Measurements from ENCODE around the gene LIMCH1.

Gene LIMCH1

GRCh38 chr4:41661442-41662076, 123.6 kb downstream of the LIMCH1 start:
- Histone ChIP-seq H3K27me3 (ENCODE audit: control insufficient read depth in 1 of 2, insufficient read depth in 2 of 2, low read length in 2 of 2) (no peaks in the 10 kb centered on the region), H3K4me1 (ENCODE audit: insufficient read depth, low read length) (peaks cover 8% of the 10 kb centered on the region), H3K9me3 (ENCODE audit: low read length) (no peaks in the 10 kb centered on the region), H3K27ac (ENCODE audit: low read depth, low read length) (no peak overlapping the region), H3K9ac (ENCODE audit: low read length) (no peak overlapping the region), H3K4me3 (ENCODE audit: low read depth in 1 of 2, low read length in 2 of 2) (no peak overlapping the region), H3K36me3 (ENCODE audit: insufficient read depth, low read length) (no peaks in the 10 kb centered on the region)

GRCh38 chr4:41665636-41666207, 127.8 kb downstream of the LIMCH1 start:
- no peak overlapping the region for H3K4me3 ChIP-seq (ENCODE audit: low read depth in 1 of 2, low read length in 2 of 2)
- no peaks in the 10 kb centered on the region for H3K27me3 ChIP-seq (ENCODE audit: control insufficient read depth in 1 of 2, insufficient read depth in 2 of 2, low read length in 2 of 2)
- no peaks in the 10 kb centered on the region for H3K9me3 ChIP-seq (ENCODE audit: low read length)
- no peaks in the 10 kb centered on the region for H3K4me1 ChIP-seq (ENCODE audit: insufficient read depth, low read length)
- no peak overlapping the region for H3K27ac ChIP-seq (ENCODE audit: low read depth, low read length)
- no peak overlapping the region for H3K9ac ChIP-seq (ENCODE audit: low read length)
- H3K36me3 ChIP-seq (ENCODE audit: insufficient read depth, low read length) = no peaks in the 10 kb centered on the region

- H3K4me3 ChIP-seq (ENCODE audit: low read depth in 1 of 2, low read length in 2 of 2) = no peak overlapping the region
- H3K36me3 ChIP-seq (ENCODE audit: insufficient read depth, low read length) = no peaks in the 10 kb centered on the region
- no peak overlapping the region for H3K9ac ChIP-seq (ENCODE audit: low read length)
- H3K4me1 ChIP-seq (ENCODE audit: insufficient read depth, low read length) = no peaks in the 10 kb centered on the region
- H3K27me3 ChIP-seq (ENCODE audit: control insufficient read depth in 1 of 2, insufficient read depth in 2 of 2, low read length in 2 of 2) = no peaks in the 10 kb centered on the region
- H3K27ac ChIP-seq (ENCODE audit: low read depth, low read length) = no peak overlapping the region
- no peaks in the 10 kb centered on the region for H3K9me3 ChIP-seq (ENCODE audit: low read length)
Observed at GRCh38 chr4:41668024-41668423, 130.1 kb downstream of the LIMCH1 start.

- Histone ChIP-seq H3K27ac (ENCODE audit: low read depth, low read length) (no peak overlapping the region), H3K9ac (ENCODE audit: low read length) (no peak overlapping the region), H3K36me3 (ENCODE audit: insufficient read depth, low read length) (no peaks in the 10 kb centered on the region), H3K4me1 (ENCODE audit: insufficient read depth, low read length) (no peaks in the 10 kb centered on the region), H3K27me3 (ENCODE audit: control insufficient read depth in 1 of 2, insufficient read depth in 2 of 2, low read length in 2 of 2) (no peaks in the 10 kb centered on the region), H3K4me3 (ENCODE audit: low read depth in 1 of 2, low read length in 2 of 2) (no peak overlapping the region), H3K9me3 (ENCODE audit: low read length) (no peaks in the 10 kb centered on the region)
Observed at GRCh38 chr4:41670530-41670929, 132.6 kb downstream of the LIMCH1 start.

GRCh38 chr4:41670982-41671381, 133.0 kb downstream of the LIMCH1 start:
- Histone ChIP-seq H3K36me3 (ENCODE audit: insufficient read depth, low read length) (no peaks in the 10 kb centered on the region), H3K9ac (ENCODE audit: low read length) (no peak overlapping the region), H3K4me3 (ENCODE audit: low read depth in 1 of 2, low read length in 2 of 2) (no peak overlapping the region), H3K27me3 (ENCODE audit: control insufficient read depth in 1 of 2, insufficient read depth in 2 of 2, low read length in 2 of 2) (no peaks in the 10 kb centered on the region), H3K27ac (ENCODE audit: low read depth, low read length) (no peak overlapping the region), H3K4me1 (ENCODE audit: insufficient read depth, low read length) (no peaks in the 10 kb centered on the region), H3K9me3 (ENCODE audit: low read length) (no peaks in the 10 kb centered on the region)

GRCh38 chr4:41678086-41678816, 140.3 kb downstream of the LIMCH1 start:
- Histone ChIP-seq H3K27me3 (ENCODE audit: control insufficient read depth in 1 of 2, insufficient read depth in 2 of 2, low read length in 2 of 2) (no peaks in the 10 kb centered on the region), H3K9me3 (ENCODE audit: low read length) (no peaks in the 10 kb centered on the region), H3K27ac (ENCODE audit: low read depth, low read length) (no peak overlapping the region), H3K4me3 (ENCODE audit: low read depth in 1 of 2, low read length in 2 of 2) (no peak overlapping the region), H3K9ac (ENCODE audit: low read length) (no peak overlapping the region), H3K4me1 (ENCODE audit: insufficient read depth, low read length) (no peaks in the 10 kb centered on the region), H3K36me3 (ENCODE audit: insufficient read depth, low read length) (peaks cover 11% of the 10 kb centered on the region)

- H3K27me3 ChIP-seq (ENCODE audit: control insufficient read depth in 1 of 2, insufficient read depth in 2 of 2, low read length in 2 of 2) = no peaks in the 10 kb centered on the region
- peaks cover 12% of the 10 kb centered on the region for H3K36me3 ChIP-seq (ENCODE audit: insufficient read depth, low read length)
- H3K27ac ChIP-seq (ENCODE audit: low read depth, low read length) = no peak overlapping the region
- no peaks in the 10 kb centered on the region for H3K4me1 ChIP-seq (ENCODE audit: insufficient read depth, low read length)
- H3K9ac ChIP-seq (ENCODE audit: low read length) = no peak overlapping the region
- H3K9me3 ChIP-seq (ENCODE audit: low read length) = no peaks in the 10 kb centered on the region
- H3K4me3 ChIP-seq (ENCODE audit: low read depth in 1 of 2, low read length in 2 of 2) = no peak overlapping the region
Observed at GRCh38 chr4:41678951-41679350, 141.0 kb downstream of the LIMCH1 start.

- no peaks in the 10 kb centered on the region for H3K4me1 ChIP-seq (ENCODE audit: insufficient read depth, low read length)
- peaks cover 15% of the 10 kb centered on the region for H3K36me3 ChIP-seq (ENCODE audit: insufficient read depth, low read length)
- no peaks in the 10 kb centered on the region for H3K9me3 ChIP-seq (ENCODE audit: low read length)
- H3K9ac ChIP-seq (ENCODE audit: low read length) = no peak overlapping the region
- no peak overlapping the region for H3K4me3 ChIP-seq (ENCODE audit: low read depth in 1 of 2, low read length in 2 of 2)
- no peak overlapping the region for H3K27ac ChIP-seq (ENCODE audit: low read depth, low read length)
- H3K27me3 ChIP-seq (ENCODE audit: control insufficient read depth in 1 of 2, insufficient read depth in 2 of 2, low read length in 2 of 2) = no peaks in the 10 kb centered on the region
Observed at GRCh38 chr4:41679991-41680390, 142.0 kb downstream of the LIMCH1 start.

- Histone ChIP-seq H3K27ac (ENCODE audit: low read depth, low read length) (no peak overlapping the region), H3K4me1 (ENCODE audit: insufficient read depth, low read length) (no peaks in the 10 kb centered on the region), H3K27me3 (ENCODE audit: control insufficient read depth in 1 of 2, insufficient read depth in 2 of 2, low read length in 2 of 2) (no peaks in the 10 kb centered on the region), H3K9me3 (ENCODE audit: low read length) (no peaks in the 10 kb centered on the region), H3K36me3 (ENCODE audit: insufficient read depth, low read length) (peaks cover 16% of the 10 kb centered on the region), H3K4me3 (ENCODE audit: low read depth in 1 of 2, low read length in 2 of 2) (no peak overlapping the region), H3K9ac (ENCODE audit: low read length) (no peak overlapping the region)
Observed at GRCh38 chr4:41681054-41681453, 143.1 kb downstream of the LIMCH1 start.

GRCh38 chr4:41683326-41683725, 145.4 kb downstream of the LIMCH1 start:
- Histone ChIP-seq H3K27ac (ENCODE audit: low read depth, low read length) (no peak overlapping the region), H3K4me1 (ENCODE audit: insufficient read depth, low read length) (no peaks in the 10 kb centered on the region), H3K27me3 (ENCODE audit: control insufficient read depth in 1 of 2, insufficient read depth in 2 of 2, low read length in 2 of 2) (no peaks in the 10 kb centered on the region), H3K4me3 (ENCODE audit: low read depth in 1 of 2, low read length in 2 of 2) (no peak overlapping the region), H3K9me3 (ENCODE audit: low read length) (no peaks in the 10 kb centered on the region), H3K9ac (ENCODE audit: low read length) (no peak overlapping the region), H3K36me3 (ENCODE audit: insufficient read depth, low read length) (peaks cover 22% of the 10 kb centered on the region)

- Histone ChIP-seq H3K4me1 (ENCODE audit: insufficient read depth, low read length) (no peaks in the 10 kb centered on the region), H3K4me3 (ENCODE audit: low read depth in 1 of 2, low read length in 2 of 2) (no peak overlapping the region), H3K9ac (ENCODE audit: low read length) (no peak overlapping the region), H3K27ac (ENCODE audit: low read depth, low read length) (no peak overlapping the region), H3K9me3 (ENCODE audit: low read length) (no peaks in the 10 kb centered on the region), H3K36me3 (ENCODE audit: insufficient read depth, low read length) (peaks cover 22% of the 10 kb centered on the region), H3K27me3 (ENCODE audit: control insufficient read depth in 1 of 2, insufficient read depth in 2 of 2, low read length in 2 of 2) (no peaks in the 10 kb centered on the region)
Observed at GRCh38 chr4:41686893-41687292, 148.9 kb downstream of the LIMCH1 start.

All from muscle layer of colon (tissue), 2 donors.